ENCODE measurements around the gene SEMA6C.

DNA sequence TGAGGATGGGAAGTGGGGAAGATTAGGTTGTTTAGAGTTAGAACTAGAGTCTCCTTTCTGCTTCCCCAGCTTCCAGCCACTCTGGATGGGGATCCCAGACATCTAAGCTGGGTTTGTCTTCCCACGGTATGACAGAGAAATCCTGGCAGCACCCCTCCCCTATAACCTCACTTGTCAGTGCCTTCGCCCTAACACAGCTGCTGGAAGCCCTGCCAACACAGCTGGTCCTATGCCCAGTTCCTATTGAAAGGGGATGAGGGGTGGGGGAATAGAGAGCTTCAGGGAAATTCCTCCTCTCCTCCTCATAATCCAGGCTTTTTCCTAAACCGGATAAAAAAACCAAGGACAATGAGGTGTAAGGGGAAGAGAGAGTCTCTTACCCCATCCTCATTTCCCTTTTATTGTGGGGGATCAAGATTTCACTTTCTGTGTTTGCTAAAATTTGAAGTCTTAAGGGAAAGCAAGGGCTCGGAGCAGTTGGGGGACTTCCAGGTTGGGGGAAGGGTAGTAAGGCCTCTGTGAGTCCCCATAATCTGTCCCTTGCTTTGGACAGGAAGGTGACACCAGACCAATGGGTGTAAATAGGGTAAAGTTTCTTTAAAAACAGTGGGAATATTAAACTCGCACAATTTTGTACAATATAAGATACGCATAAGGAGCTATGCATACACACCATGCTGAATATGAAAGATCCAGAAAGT is 28.8 kb upstream of the SEMA6C start:
- TF ChIP-seq, protein P1, sequence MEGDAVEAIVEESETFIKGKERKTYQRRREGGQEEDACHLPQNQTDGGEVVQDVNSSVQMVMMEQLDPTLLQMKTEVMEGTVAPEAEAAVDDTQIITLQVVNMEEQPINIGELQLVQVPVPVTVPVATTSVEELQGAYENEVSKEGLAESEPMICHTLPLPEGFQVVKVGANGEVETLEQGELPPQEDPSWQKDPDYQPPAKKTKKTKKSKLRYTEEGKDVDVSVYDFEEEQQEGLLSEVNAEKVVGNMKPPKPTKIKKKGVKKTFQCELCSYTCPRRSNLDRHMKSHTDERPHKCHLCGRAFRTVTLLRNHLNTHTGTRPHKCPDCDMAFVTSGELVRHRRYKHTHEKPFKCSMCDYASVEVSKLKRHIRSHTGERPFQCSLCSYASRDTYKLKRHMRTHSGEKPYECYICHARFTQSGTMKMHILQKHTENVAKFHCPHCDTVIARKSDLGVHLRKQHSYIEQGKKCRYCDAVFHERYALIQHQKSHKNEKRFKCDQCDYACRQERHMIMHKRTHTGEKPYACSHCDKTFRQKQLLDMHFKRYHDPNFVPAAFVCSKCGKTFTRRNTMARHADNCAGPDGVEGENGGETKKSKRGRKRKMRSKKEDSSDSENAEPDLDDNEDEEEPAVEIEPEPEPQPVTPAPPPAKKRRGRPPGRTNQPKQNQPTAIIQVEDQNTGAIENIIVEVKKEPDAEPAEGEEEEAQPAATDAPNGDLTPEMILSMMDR (conservative IDR thresholded peaks at IDR 0.05 in 1 of 2, IDR thresholded peaks at IDR 0.05 in 1 of 2; ENCODE audit: low read depth in 1 of 2, low read length in 2 of 2), result no peak
- TF ChIP-seq EZH2 (IDR thresholded peaks at IDR 0.05; ENCODE audit: low read length, missing control alignments), result no peak

All from fibroblast of lung (primary cell).